Heart right ventricle (tissue), 16 donors: ENCODE measurements around the gene TBCK. TPM values are rescaled to one million over a fixed set of nuclear protein-coding genes. Genes with fewer than 3 reads are reported as not detected.
"Not testable (repeated sequence)": the region's sequence is repeated elsewhere in the genome, so short reads cannot be mapped to it uniquely, and the experiment has no call there.

Experiments
- ATAC-seq, 8 donors: fragments of 200-7000 bp; cut with Tn5 transposase; one replicate each; pipeline ENCODE4 v1.9.1; 2020; ENCODE audit warnings: mild to moderate bottlenecking in 8 of 8, moderate library complexity in 8 of 8, moderate number of reproducible peaks in 1 of 8
- DNase-seq, 2 donors: peaks; one replicate each; pipeline ENCODE4 v3.0.0-alpha.2; 2020
- H3K27ac ChIP-seq, 10 donors: fragments of 200-600 bp; sonication (generic) in 2 of 10; one replicate each; pipeline versions ENCODE4 v1.5.0 to v1.8.0; 2020 to 2022; ENCODE audit warnings: mild to moderate bottlenecking in 3 of 10
- H3K27me3 ChIP-seq, 7 donors: fragments of 200-600 bp; one replicate each; pipeline ENCODE4 v1.8.0; 2021 to 2022; ENCODE audit warnings: mild to moderate bottlenecking in 2 of 7
- H3K36me3 ChIP-seq, 9 donors: fragments of 200-600 bp; sonication (generic) in 1 of 9; one replicate each; pipeline versions ENCODE4 v1.5.0 to v1.8.0; 2020 to 2022; ENCODE audit warnings: mild to moderate bottlenecking in 2 of 9
- H3K4me1 ChIP-seq, 9 donors: fragments of 200-600 bp; sonication (generic) in 1 of 9; one replicate each; pipeline versions ENCODE4 v1.5.0 to v1.8.0; 2020 to 2022; ENCODE audit warnings: mild to moderate bottlenecking in 4 of 9
- H3K4me3 ChIP-seq, 10 donors: fragments of 200-600 bp; sonication (generic) in 2 of 10; one replicate each; pipeline versions ENCODE4 v1.5.0 to v1.8.0; 2020 to 2022; ENCODE audit warnings: mild to moderate bottlenecking in 7 of 10, moderate library complexity in 2 of 10
- H3K9me3 ChIP-seq, 11 donors: fragments of 200-600 bp in 10 of 11; sonication (generic) in 2 of 11; one replicate each; pipeline versions ENCODE4 v1.5.0 to v1.8.0; 2013 to 2022; ENCODE audit warnings: mild to moderate bottlenecking in 2 of 11, control low read depth in 1 of 11, moderate library complexity in 1 of 11
- CTCF ChIP-seq, 9 donors: fragments of 200-600 bp; sonication (generic) in 2 of 9; IDR thresholded peaks; one replicate each; pipeline versions ENCODE4 v1.5.0 to v1.8.0; 2021 to 2022; ENCODE audit warnings: antibody characterized with exemption in 9 of 9, mild to moderate bottlenecking in 5 of 9, moderate library complexity in 1 of 9
- WGBS, 2 donors: extraction: QIAGEN DNeasy Blood & Tissue Kit; methylation state at CpG; one replicate each; pipeline ENCODE4 v1.1.7; 2013; ENCODE audit warnings: inconsistent platforms in 1 of 2; 5-methylcytosine and 5-hydroxymethylcytosine counted together
- intact Hi-C, 10 donors: fragments of 100-400 bp; cut with DNase I; formaldehyde crosslinking; loops; one replicate each; pipeline versions ENCODE4 v1.11.1 to v1.14.2; 2022
- polyA plus RNA-seq, 2 donors: library from polyadenylated mRNA; stranded (reverse); fragments of 200-250 nt; gene quantifications; one replicate each; pipeline ENCODE4 v1.2.3, GENCODE V29; 2013
- total RNA-seq, 10 donors: library from RNA; stranded (reverse); fragmentation: NEBNext Ultra II Directional in 3 of 10; extraction: Animal tissue kit (Norgen Biotek cat#: 25700) in 3 of 10; gene quantifications; one replicate each; pipeline versions ENCODE4 v1.2.1 to v1.2.4, GENCODE V29; 2021 to 2023
- donor health status: Arrhythmogenic right ventricular cardiomyopathy.
- donor health status: ischemic (EF 13 %, LVEDD 7.1; RV severe dilation, severe dysfunction).
- donor health status: healthy with polysubstance abuse.
- donor health status: DM: no; HTN: yes; CAD: no.
- donor health status: DM: no; HTN: no; CAD: no.
- donor health status: ischemic (EF 25% LVEDD 6.9; RV normal size, moderate dysfunction).
- donor health status: ischemic (EF 25% LVEDD 5.7; RV mildly dilated, moderate dysfunction).
- donor health status: healthy.
- donor health status: DM: yes; HTN: yes; CAD: no.
- donor health status: Ischemic cardiomyopathy.
- donor health status: ischemic (EF 35%, LVEDD 5.7; RV mildly dilated, moderate dysfunction).
- donor health status: nonischemic (EF 11% LVEDD 7.7; RV severe dilation, severe dysfunction).
- donor health status: DM: yes; HTN: yes; CAD: no.
- donor health status: PGD.
- donor health status: ischemic (EF 29% LVEDD 5.4; RV normal size, mild dysfunction).
- donor health status: nonischemic (EF 23%, LVEDD 6.1; RV moderate dilation, normal function).

The TBCK gene
- total and polyA plus RNA-seq, 12 donors: 5.0 to 22.8 (median 17.4) TPM

DNA sequence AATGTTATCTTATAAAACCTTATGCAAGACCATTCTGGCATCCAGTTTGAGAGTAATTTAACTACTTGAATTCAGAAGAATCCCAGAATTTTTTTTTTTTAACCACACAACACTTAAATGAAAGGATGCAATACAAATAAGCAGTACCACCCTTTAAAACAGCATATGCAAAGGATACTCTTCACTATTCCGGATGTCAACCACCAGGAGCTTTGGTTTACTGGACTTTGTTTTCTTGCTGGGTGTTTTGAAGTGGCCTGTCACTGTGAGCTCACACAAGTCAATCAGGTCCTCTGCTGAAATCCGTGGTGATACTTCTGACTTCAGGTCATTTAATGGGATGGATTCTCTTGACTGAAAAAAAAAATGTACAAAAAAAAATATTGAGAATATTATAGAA is 200.0 kb downstream of the TBCK start:
- peaks cover 0 to 58% (median 28%) of the 10 kb centered on the region in 9 donors for H3K36me3 ChIP-seq
- TF ChIP-seq CTCF (IDR thresholded peaks at IDR 0.05): no peak
- no peak overlapping the region for H3K4me3 ChIP-seq
- no peaks in the 10 kb centered on the region for H3K4me1 ChIP-seq
- no peak for ATAC-seq
- peaks cover 0 to 26% (median 13%) of the 10 kb centered on the region in 11 donors for H3K9me3 ChIP-seq
- intact Hi-C loops: no loop called here
- H3K27ac ChIP-seq: no peak overlapping the region
- no peak for DNase-seq
- H3K27me3 ChIP-seq: no peaks in the 10 kb centered on the region
- 91 to 94% methylated on average over 2 of the region's 2 CpGs for WGBS, 2 donors

DNA sequence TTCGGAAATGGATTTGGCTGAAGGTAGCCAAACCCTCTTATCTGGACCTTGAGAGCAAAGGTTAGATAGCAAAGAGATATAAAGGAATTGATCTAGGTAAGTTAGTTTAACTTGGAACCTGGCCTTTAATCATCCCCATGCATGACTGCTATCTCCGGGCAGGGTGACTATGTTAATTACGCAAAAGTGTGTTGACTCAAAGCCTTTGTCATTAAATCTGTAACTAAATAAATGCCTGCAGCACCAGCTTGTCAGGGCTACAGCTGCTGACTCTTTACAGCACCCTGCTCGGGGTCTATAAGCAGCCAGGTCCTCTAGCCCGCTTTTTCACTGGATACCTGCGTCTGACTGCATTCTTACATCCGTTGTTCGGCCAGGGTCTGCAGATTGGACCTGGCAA is 201.7 kb downstream of the TBCK start:
- H3K9me3 ChIP-seq: peaks cover 0 to 43% (median 24%) of the 10 kb centered on the region in 11 donors
- WGBS, 2 donors: 97 to 98% methylated on average over 8 of the region's 8 CpGs
- peaks cover 0 to 74% (median 31%) of the 10 kb centered on the region in 9 donors for H3K36me3 ChIP-seq
- no peaks in the 10 kb centered on the region for H3K27me3 ChIP-seq
- H3K27ac ChIP-seq: no peak overlapping the region
- ATAC-seq (no peak), DNase-seq (no peak)
- no peak overlapping the region for H3K4me3 ChIP-seq
- no peak for TF ChIP-seq CTCF (IDR thresholded peaks at IDR 0.05)
- no peaks in the 10 kb centered on the region for H3K4me1 ChIP-seq
- intact Hi-C loops: no loop called here

GRCh38 chr4:106111778-106112469 is 204.1 kb downstream of the TBCK start:
- H3K27ac ChIP-seq, H3K4me3 ChIP-seq, ATAC-seq, intact Hi-C loops, H3K4me1 ChIP-seq, H3K27me3 ChIP-seq, DNase-seq: not testable (repeated sequence)
- peaks cover 0 to 83% (median 31%) of the 10 kb centered on the region in 9 donors for H3K36me3 ChIP-seq
- WGBS, 2 donors: 98 to 100% methylated on average over 2 of the region's 2 CpGs
- H3K9me3 ChIP-seq: peaks cover 0 to 56% (median 24%) of the 10 kb centered on the region in 11 donors

GRCh38 chr4:106109929-106110328 is 206.1 kb downstream of the TBCK start:
- intact Hi-C loops: no loop called here
- peaks cover 0 to 65% (median 24%) of the 10 kb centered on the region in 11 donors for H3K9me3 ChIP-seq
- H3K27me3 ChIP-seq: no peaks in the 10 kb centered on the region
- H3K27ac ChIP-seq: no peak overlapping the region
- no peaks in the 10 kb centered on the region for H3K4me1 ChIP-seq
- no peak for TF ChIP-seq CTCF (IDR thresholded peaks at IDR 0.05)
- peaks cover 0 to 76% (median 21%) of the 10 kb centered on the region in 9 donors for H3K36me3 ChIP-seq
- WGBS, 2 donors: 96 to 97% methylated on average over 6 of the region's 6 CpGs
- no peak for ATAC-seq
- no peak overlapping the region for H3K4me3 ChIP-seq
- DNase-seq: no peak

DNA sequence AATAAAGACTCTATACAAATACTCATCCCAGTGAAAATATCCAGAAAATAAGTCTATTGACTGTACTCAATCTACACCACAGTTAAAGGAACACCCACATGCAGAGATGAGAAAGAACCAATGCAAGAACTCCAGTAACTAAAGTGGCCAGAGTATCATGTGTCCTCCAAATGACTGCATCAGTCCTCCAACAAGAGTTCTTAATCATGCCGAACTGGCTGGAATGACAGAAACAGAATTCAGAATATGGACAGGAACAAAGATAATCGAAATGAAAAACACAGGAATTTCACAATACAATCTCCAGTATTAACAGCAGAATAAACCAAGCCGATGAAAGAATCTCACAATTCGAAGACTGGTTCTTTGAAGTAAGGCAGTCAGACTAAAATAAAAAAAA is 210.3 kb downstream of the TBCK start:
- TF ChIP-seq CTCF (IDR thresholded peaks at IDR 0.05): no peak
- Histone ChIP-seq H3K27me3 (no peaks in the 10 kb centered on the region), H3K4me1 (no peaks in the 10 kb centered on the region), H3K27ac (no peak overlapping the region), H3K36me3 (peaks cover 0 to 46% (median 25%) of the 10 kb centered on the region in 9 donors), H3K9me3 (peaks cover 0 to 36% (median 15%) of the 10 kb centered on the region in 11 donors), H3K4me3 (no peak overlapping the region)
- ATAC-seq: no peak
- intact Hi-C loops: no loop called here
- WGBS, 2 donors: 97 to 98% methylated on average over 4 of the region's 4 CpGs
- DNase-seq: no peak
